ENCODE data around the gene PEDS1. TPM values are rescaled to one million over a fixed set of nuclear protein-coding genes. Genes with fewer than 3 reads are reported as not detected.
A peak's percentile ranks its signal among the peaks of the same experiment; 100 is the strongest.

Gene PEDS1
- total and polyA plus RNA-seq, 2 of the 13 experiments (the other 11 are each of a cell fraction or from before 2014, with no cell fraction given) = 30.5 to 93.9 TPM

- TF ChIP-seq ZNF646 (CRISPR knock-in tag; IDR thresholded peaks at IDR 0.05) (no peak), NKX3-1 (CRISPR knock-in tag; IDR thresholded peaks at IDR 0.05) (no peak), ZNF737 (CRISPR knock-in tag; IDR thresholded peaks at IDR 0.05; ENCODE audit: borderline replicate concordance) (no peak), REPIN1 (CRISPR knock-in tag; IDR thresholded peaks at IDR 0.05; ENCODE audit: borderline replicate concordance, low read depth) (0 out of 2 replicates have a peak, but pooled peaks have one; percentile 19), POLR2AphosphoS5 (IDR thresholded peaks at IDR 0.05; ENCODE audit: low read depth, low read length) (no peak), PLRG1 (conservative IDR thresholded peaks at IDR 0.05) (no peak), ZNF460 (CRISPR knock-in tag; IDR thresholded peaks at IDR 0.05; ENCODE audit: borderline replicate concordance) (no peak), ZSCAN5A (CRISPR knock-in tag; IDR thresholded peaks at IDR 0.05; ENCODE audit: borderline replicate concordance) (no peak), NFYC (CRISPR knock-in tag; IDR thresholded peaks at IDR 0.05) (no peak), NFE2 (CRISPR knock-in tag; IDR thresholded peaks at IDR 0.05) (no peak), TAF1 (CRISPR knock-in tag; IDR thresholded peaks at IDR 0.05) (no peak), ZNF788 (CRISPR knock-in tag; IDR thresholded peaks at IDR 0.05; ENCODE audit: borderline replicate concordance) (no peak), SALL2 (CRISPR knock-in tag; IDR thresholded peaks at IDR 0.05) (no peak), CBX5 (CRISPR knock-in tag; IDR thresholded peaks at IDR 0.05; ENCODE audit: borderline replicate concordance) (no peak), ZKSCAN1 (IDR thresholded peaks at IDR 0.05; ENCODE audit: low read length) (no peak), ZXDC (CRISPR knock-in tag; IDR thresholded peaks at IDR 0.05) (no peak), GATAD2A (CRISPR knock-in tag; IDR thresholded peaks at IDR 0.05) (peak; percentile 59; the same call in 1 of the 2 replicates), BRD4 (CRISPR knock-in tag; IDR thresholded peaks at IDR 0.05) (no peak), ZNF678 (CRISPR knock-in tag; IDR thresholded peaks at IDR 0.05) (no peak), ZNF503 (CRISPR knock-in tag; IDR thresholded peaks at IDR 0.05) (no peak), ZNF629 (CRISPR knock-in tag; conservative IDR thresholded peaks at IDR 0.05) (no peak)
These were observed 15.4 kb downstream of the PEDS1 start (continued) for GRCh38 chr20:50138120-50138478.

Data from HepG2 (cell line).